GM23248 (cell line): Measurements from ENCODE around the gene CTXN1.

ENCODE experiments used
- EZH2 ChIP-seq: fragments of 200-600 bp; sonication (generic); IDR thresholded peaks from 2 replicates; pipeline ENCODE4 v1.6.1; 2018; ENCODE audit warnings: antibody characterized with exemption, mild to moderate bottlenecking; ENCODE audit not compliant: insufficient read depth, poor library complexity, severe bottlenecking
- EZH2phosphoT487 ChIP-seq: fragments of 200-600 bp; sonication (generic); IDR thresholded peaks from 2 replicates; pipeline ENCODE4 v1.6.1; 2018; ENCODE audit warnings: antibody characterized with exemption, moderate library complexity, mild to moderate bottlenecking, low read depth; ENCODE audit not compliant: insufficient read depth

- TF ChIP-seq EZH2phosphoT487 (no peak), EZH2 (no peak)
Observed at GRCh38 chr19:7894612-7895309, 31.2 kb downstream of the CTXN1 start.
